Karpas-422 (cell line): ENCODE data around the gene KCNK6. TPM values are rescaled to one million over a fixed set of nuclear protein-coding genes. Genes with fewer than 3 reads are reported as not detected.

Experiments used
- DNase-seq: peaks from one replicate; pipeline ENCODE4 v3.0.0-alpha.2; 2015
- H2AFZ ChIP-seq: fragments of 200-600 bp; sonication (generic); 2 replicates; pipeline ENCODE4 v1.6.1; 2014; ENCODE audit warnings: antibody characterized with exemption, low read length, mixed read lengths
- H3K27ac ChIP-seq: fragments of 200-600 bp; sonication (generic); 2 replicates; pipeline ENCODE4 v1.5.1; 2014; ENCODE audit warnings: mild to moderate bottlenecking, low read length, moderate library complexity
- H3K27me3 ChIP-seq: fragments of 200-600 bp; sonication (generic); 2 replicates; pipeline ENCODE4 v1.6.1; 2014; ENCODE audit warnings: low read length, mixed read lengths
- H3K36me3 ChIP-seq: fragments of 200-600 bp; sonication (generic); 2 replicates; pipeline ENCODE4 v1.6.1; 2014; ENCODE audit warnings: low read length, mixed read lengths; ENCODE audit not compliant: insufficient read depth
- H3K4me1 ChIP-seq: fragments of 200-600 bp; sonication (generic); 2 replicates; pipeline ENCODE4 v1.6.1; 2014; ENCODE audit warnings: mild to moderate bottlenecking, low read length, mixed read lengths
- H3K4me2 ChIP-seq: fragments of 200-600 bp; sonication (generic); 2 replicates; pipeline ENCODE4 v1.6.1; 2014; ENCODE audit warnings: low read length, low read depth, mild to moderate bottlenecking; ENCODE audit not compliant: poor library complexity, severe bottlenecking
- H3K4me3 ChIP-seq: fragments of 200-600 bp; sonication (generic); 2 replicates; pipeline ENCODE4 v1.5.1; 2014; ENCODE audit warnings: mild to moderate bottlenecking, antibody characterized with exemption, low read length, mixed read lengths
- H3K79me2 ChIP-seq: fragments of 200-600 bp; sonication (generic); 2 replicates; pipeline ENCODE4 v1.6.1; 2014; ENCODE audit warnings: mild to moderate bottlenecking, low read length, mixed read lengths
- H3K9ac ChIP-seq: fragments of 200-600 bp; sonication (generic); 2 replicates; pipeline ENCODE4 v1.6.0; 2014; ENCODE audit warnings: low read length
- H3K9me2 ChIP-seq: fragments of 200-600 bp; sonication (generic), shearing (Covaris generic); replicated peaks from 2 replicates; pipeline ENCODE4 v1.6.0; 2014; ENCODE audit warnings: mild to moderate bottlenecking, low read length, moderate library complexity; ENCODE audit not compliant: insufficient read depth
- H3K9me3 ChIP-seq: fragments of 300-700, 200-600 bp; sonication (generic); 2 replicates; pipeline ENCODE4 v1.6.1; 2014; ENCODE audit warnings: low read length, mixed read lengths
- H4K20me1 ChIP-seq: fragments of 200-600 bp; sonication (generic); 2 replicates; pipeline ENCODE4 v1.6.1; 2014; ENCODE audit warnings: mild to moderate bottlenecking, antibody characterized with exemption, low read length, low read depth; ENCODE audit not compliant: insufficient read depth
- small RNA-seq: library from RNA; depleted of rRNA; stranded (forward); fragments of <200 nt; gene quantifications from one replicate; pipeline ENCODE3, GENCODE V24; 2014
- total RNA-seq: library from RNA; depleted of rRNA; stranded (reverse); fragments of >200 nt; shearing (Covaris generic); gene quantifications from 2 replicates; pipeline ENCODE4 v1.2.3, GENCODE V29; 2014; ENCODE audit warnings: low replicate concordance; rRNA removed

The KCNK6 gene
- total RNA-seq, 1 experiment from 2014 or later = not detected

DNA sequence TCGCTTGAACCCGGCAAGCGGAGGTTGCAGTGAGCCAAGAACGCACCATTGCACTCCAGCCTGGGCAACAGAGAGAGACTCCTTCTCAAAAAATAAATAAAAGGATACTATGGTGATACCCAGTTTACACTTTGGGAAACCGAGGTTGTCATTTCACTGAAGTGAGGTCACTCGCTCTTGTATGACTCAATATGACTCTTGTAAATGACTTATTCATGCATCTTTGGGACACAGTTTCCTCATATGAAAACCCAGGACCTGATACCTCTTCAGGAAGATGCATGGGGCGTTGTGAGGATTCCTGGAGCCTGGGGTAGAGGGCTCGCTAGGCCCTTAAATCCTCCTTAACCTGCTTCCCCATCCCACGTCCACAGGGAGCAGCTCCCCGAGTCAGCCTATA lies 59.2 kb downstream of the KCNK6 start:
- Histone ChIP-seq H3K36me3 (peaks cover 13% of the 10 kb centered on the region), H3K27me3 (no peaks in the 10 kb centered on the region), H2AFZ (no peak overlapping the region), H3K9me3 (no peaks in the 10 kb centered on the region), H4K20me1 (peaks cover 6% of the 10 kb centered on the region; the same call in 1 of the 2 replicates), H3K4me1 (peaks cover 15% of the 10 kb centered on the region), H3K9me2 (no peaks in the 10 kb centered on the region), H3K9ac (no peak overlapping the region), H3K4me3 (no peak overlapping the region), H3K27ac (no peak overlapping the region), H3K79me2 (peaks cover 33% of the 10 kb centered on the region), H3K4me2 (no peak overlapping the region)
- no peak for DNase-seq

DNA sequence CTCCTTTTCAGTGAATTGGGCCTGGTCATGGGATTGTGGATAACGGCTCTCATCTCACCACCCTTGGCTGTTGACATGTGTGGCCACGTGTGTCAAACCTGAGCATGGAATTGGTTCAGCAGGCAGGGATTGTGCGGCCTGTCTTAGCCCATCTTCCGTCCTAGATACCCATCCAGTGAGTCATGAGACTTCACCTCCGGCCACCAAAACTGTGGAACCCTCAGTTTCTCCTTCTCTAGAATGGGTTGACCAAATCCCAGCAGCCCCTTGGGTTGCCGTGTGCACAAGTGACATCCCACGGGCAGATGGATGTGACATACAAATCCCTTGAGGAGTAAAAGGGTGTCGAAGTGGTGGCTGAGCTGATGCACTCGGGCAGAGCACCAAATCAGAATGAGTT lies 61.5 kb downstream of the KCNK6 start:
- no peak overlapping the region for H3K9ac ChIP-seq
- H3K4me1 ChIP-seq = peaks cover 3% of the 10 kb centered on the region
- H3K9me3 ChIP-seq = no peaks in the 10 kb centered on the region
- H2AFZ ChIP-seq = no peak overlapping the region
- H4K20me1 ChIP-seq = no peaks in the 10 kb centered on the region; the same call in 1 of the 2 replicates
- H3K9me2 ChIP-seq = no peaks in the 10 kb centered on the region
- peaks cover 13% of the 10 kb centered on the region for H3K36me3 ChIP-seq
- H3K27ac ChIP-seq = no peak overlapping the region
- no peak overlapping the region for H3K4me2 ChIP-seq
- H3K27me3 ChIP-seq = no peaks in the 10 kb centered on the region
- H3K4me3 ChIP-seq = no peak overlapping the region
- peaks cover 20% of the 10 kb centered on the region for H3K79me2 ChIP-seq
- no peak for DNase-seq

Small RNAs within 50 kb of the gene (small RNA-seq; reads per million reads assigned to genes)
- not detected for gene RF00019

Other genes starting within 250 kb of the KCNK6 start
- 2.5 and 3.2 TPM in 2 replicates for gene DPF1, start 95.6 kb upstream of the KCNK6 start, total RNA-seq
- not detected in 2 replicates for gene PPP1R14A, start 63.5 kb upstream of the KCNK6 start, total RNA-seq
- gene SPINT2, start 55.3 kb upstream of the KCNK6 start, total RNA-seq = 0.22 and 1.7 TPM in 2 replicates
- not detected in 2 replicates for gene C19orf33, start 15.6 kb upstream of the KCNK6 start, total RNA-seq
- 31.0 and 58.0 TPM in 2 replicates for gene YIF1B, start 3.9 kb upstream of the KCNK6 start, total RNA-seq
- 4.3 and 14.6 TPM in 2 replicates for gene CATSPERG, start 16.0 kb downstream of the KCNK6 start, total RNA-seq
- gene PSMD8, start 54.7 kb downstream of the KCNK6 start, total RNA-seq = 188 and 199 TPM in 2 replicates
- gene GGN, start 68.2 kb downstream of the KCNK6 start, total RNA-seq = not detected in 2 replicates
- gene SPRED3, start 68.9 kb downstream of the KCNK6 start, total RNA-seq = 0.07 and 0.11 TPM in 2 replicates
- 12.8 and 21.4 TPM in 2 replicates for gene FAM98C, start 83.2 kb downstream of the KCNK6 start, total RNA-seq
- gene RASGRP4, start 106.4 kb downstream of the KCNK6 start, total RNA-seq = 0.14 and 0.15 TPM in 2 replicates
- 0.45 and 1.3 TPM in 2 replicates for gene RYR1, start 113.8 kb downstream of the KCNK6 start, total RNA-seq